GM18519 (cell line): ENCODE measurements around the gene FOXP1.

Experiments used
- ATAC-seq: cut with Tn5 transposase; IDR thresholded peaks from one replicate; pipeline ENCODE4 v1.9.1; 2021; ENCODE audit warnings: mild to moderate bottlenecking, moderate library complexity; ENCODE audit not compliant: unreplicated experiment, low FRiP score

Gene FOXP1

DNA sequence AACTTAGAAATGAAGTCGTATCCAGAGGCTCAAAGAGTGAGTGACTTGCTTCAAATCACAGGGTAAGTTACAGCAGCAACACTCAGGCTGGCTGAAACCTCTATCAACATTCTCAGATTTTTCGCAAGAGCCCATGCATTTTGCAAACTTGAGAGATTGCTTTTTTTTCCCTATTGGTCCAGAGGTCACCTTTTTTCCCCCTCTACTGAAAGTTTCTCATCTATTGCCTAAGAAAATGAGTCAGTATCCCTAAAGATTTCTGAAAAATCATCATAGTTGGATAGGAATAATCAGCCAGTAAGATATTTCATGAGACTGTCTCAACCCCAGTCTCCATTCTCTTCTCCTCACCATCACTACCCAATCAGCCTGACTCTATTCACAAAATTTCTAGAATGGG is 410.6 kb downstream of the FOXP1 start:
- no peak for ATAC-seq

DNA sequence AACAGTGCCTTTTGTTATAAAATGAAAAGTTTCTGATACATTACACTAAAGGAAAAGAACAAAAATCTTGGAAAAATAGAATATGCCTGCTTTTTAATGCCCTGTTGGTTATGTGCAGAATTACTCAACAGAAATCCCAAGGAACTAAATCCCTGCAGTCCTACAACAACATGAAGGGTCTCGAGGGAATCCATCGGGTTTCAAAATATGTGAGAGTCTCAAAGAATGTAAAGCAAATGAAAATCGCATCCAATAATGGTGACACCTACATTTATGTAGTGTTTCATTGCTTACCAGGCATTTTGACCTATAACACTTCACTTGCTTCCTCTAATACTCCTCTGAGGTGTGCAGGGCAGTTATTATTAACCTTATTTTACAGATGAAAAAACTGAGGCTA is 411.3 kb downstream of the FOXP1 start:
- no peak for ATAC-seq

DNA sequence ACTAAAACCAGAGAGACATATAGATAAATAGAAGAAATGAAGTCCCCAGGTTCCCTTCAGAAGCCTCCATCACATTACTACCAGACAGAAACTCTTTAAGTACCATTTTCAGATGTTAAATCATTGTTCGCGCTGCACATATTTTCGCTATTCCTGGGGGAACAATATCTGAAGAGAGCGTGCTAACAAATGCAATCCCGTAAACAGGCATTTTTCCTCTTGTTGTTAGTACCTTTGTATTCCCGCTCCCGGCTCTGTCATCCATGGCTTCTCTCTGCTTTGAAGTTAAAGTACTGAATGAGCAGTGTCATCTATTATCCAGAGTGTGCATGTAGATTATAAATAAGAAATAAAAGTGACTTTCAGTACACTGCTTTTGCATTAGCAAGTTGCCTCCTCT is 412.3 kb downstream of the FOXP1 start:
- ATAC-seq, result no peak

DNA sequence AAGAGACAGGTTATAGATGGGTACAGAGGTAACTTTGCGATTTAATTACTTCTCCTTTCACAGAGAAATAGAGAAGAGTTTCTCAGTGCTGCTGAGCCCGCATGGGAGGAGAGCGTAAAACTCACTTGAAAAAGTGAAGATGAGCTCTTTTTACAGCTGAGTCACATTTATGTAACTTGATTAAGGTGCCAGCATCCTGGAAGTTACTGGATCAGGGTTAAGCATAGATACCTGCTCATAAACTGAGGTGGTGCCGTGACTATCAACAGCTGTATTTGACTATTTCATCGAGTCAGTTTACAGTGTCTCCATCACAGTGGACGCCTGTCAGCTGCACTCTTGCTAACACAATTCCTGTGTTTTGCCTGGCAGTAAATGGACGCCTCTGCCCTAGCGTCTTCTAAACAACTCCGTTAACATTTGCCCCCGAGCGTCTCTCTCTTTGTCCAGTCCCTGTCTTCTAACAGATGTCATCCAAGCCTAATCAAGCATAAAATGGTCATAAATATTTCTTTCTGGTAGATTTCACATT is 414.6 kb downstream of the FOXP1 start:
- ATAC-seq, result no peak

GRCh38 chr3:71168121-71168721 is 415.3 kb downstream of the FOXP1 start:
- no peak for ATAC-seq

DNA sequence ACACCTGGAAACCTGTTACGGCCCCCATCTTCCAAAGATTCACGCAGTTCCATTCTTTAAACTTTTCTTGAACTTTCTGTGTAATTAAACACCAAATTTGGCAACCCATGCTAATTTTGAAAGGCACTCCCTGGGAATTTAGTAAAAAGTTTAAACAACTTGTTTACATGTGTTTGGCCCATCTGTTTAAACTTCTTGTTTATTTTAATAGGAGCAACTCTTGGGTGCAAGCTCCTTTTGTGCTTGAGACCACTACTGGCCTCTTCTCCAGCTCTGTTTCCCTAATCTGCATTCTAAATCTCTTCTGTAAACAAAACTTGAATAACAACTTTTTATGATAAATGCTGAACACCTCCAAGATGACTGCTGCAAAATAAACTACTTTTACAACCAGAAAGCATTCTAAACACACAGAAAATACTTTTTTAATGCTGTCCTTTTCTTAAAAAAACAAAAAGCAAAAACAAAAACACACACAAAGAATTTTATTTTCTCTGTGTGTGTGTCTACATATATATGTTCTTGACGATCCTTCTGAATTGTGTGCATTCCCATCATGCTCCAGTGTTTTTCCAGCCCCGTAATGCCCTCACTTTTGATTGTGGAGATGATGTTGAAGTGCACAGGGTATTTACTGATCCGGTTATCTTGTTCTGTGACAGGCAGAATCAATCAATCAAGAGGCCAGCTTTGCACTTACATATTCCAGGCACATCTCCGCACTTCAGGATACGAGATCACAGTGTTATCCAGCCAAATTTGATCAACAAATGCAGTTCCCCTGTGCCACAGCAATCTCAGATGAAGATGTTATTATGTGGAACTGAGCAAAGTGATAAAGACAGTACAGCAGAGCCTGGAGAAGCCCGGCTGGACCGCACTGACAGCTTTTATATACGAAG is 416.9 kb downstream of the FOXP1 start:
- no peak for ATAC-seq

DNA sequence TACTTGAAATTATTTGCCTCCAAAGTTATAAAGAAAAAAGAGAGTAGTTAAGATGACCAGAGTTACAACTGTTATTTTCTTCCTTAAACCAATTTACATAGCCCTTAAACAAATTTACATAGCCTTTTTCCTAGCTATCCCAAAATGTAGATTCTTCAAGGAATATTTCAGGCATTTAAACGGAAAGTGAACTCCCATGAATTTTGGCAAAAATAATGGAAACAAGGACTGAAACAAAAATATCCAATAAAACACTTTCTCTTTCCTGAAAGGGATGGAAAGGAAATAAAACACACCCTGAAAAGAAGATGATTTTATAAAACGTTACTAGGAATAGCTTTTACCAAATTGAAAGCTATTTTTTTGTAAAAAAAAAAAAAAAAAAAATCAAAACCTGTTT is 418.6 kb downstream of the FOXP1 start:
- no peak for ATAC-seq

DNA sequence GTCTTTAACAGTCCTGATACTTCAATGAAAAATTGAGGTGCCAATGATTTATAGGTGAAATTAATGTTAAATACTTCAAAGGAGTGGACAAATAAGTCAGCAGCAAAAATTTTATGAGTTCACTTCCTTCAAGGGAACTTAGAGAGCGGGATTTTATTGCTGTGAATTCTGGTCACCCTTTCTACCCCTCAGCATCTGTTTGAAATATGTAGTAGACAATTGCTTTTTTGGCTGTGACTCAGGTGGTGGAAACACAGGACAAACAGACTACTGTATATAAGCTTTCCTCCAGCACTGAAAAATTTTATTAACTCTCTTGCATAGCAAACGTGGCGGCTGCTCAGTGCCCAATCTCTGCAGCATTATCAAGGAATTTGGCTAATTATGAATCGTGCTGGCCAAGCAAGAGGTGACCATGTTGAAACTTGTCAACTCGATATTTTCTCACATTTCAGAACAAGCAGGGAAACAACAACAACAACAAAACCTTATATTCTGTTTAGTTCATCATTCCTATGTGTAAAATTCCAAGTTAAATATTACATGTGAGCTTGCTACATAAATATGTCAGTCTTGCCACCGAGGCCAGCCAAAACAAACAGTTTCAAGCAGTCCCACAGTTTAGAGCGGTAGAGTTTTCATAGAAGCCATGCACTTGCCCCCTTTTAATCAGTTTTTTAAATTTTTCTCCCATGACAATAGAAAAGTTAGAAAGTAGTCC is 420.2 kb downstream of the FOXP1 start:
- ATAC-seq, result no peak

DNA sequence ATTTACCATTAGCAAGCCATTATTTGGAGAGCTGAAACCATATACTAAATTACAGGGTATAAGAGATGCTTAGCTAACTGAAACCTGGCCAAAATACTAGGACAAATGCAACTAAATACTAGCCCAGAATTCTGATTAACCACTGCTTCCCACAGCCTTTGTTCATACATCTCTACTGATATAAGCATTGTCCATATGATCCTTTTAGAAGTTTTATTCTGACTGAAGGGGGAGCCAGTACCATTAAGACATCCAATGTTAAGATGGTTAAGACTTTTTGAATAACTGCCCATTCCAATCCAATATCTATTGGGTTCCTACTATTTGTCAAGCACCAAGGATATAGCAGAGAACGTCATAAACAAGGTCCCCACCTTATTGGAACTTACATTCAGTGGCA is 421.3 kb downstream of the FOXP1 start:
- no peak for ATAC-seq

- ATAC-seq, result no peak
These were observed 422.6 kb downstream of the FOXP1 start for GRCh38 chr3:71160785-71161546.

GRCh38 chr3:71156062-71156665 is 427.4 kb downstream of the FOXP1 start:
- ATAC-seq, result no peak

GRCh38 chr3:71154846-71155245 is 428.7 kb downstream of the FOXP1 start:
- no peak for ATAC-seq

- no peak for ATAC-seq
These were observed 429.8 kb downstream of the FOXP1 start for GRCh38 chr3:71153713-71154112.

DNA sequence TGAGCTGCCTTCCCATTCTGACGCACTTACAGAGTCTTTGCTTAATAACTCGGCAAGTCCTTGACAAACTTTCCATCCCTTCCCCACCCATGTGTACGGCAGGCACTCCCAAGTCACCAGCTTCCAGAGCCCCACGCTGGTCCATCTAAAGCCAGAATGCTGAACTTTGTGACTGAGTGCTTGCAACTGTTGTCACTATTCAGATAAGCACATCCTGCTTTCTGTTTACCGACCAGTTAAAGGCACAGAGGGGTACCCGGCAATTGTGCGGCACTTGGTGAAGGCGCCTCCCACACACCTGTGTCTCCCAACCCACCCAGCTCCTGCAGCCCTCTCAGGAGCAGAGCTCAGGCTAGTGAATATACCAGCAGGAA is 430.6 kb downstream of the FOXP1 start:
- no peak for ATAC-seq

- no peak for ATAC-seq
These were observed 431.3 kb downstream of the FOXP1 start for GRCh38 chr3:71152039-71152891.

GRCh38 chr3:71149959-71150954 is 433.3 kb downstream of the FOXP1 start:
- ATAC-seq, result no peak

DNA sequence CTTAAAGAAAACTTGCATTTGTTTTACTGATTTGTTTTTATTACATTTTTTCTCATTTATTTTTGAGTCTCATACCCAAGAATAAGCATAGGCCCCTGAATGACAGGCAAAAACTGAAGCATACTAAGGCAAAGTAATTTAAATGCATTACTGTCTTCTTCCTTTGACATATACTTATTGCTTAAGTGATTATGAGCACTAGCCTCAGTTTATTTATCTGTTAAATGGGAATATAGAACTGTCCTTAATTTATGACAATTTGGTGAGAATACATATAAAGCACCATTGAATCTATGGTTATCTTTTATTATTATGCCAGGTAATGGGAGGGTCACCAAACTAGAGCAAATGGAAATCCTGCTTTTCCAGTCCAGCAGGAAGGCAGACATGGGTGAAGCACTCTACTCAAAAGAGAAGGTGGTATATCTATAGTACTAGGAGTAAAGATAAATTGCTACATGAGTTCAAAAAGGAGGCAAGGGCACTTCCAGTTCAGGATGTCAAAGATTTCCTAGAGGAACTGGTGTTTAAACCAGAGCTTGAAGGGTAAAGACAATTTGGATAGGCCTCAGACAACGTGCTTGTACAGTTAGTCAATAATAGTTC is 435.0 kb downstream of the FOXP1 start:
- ATAC-seq, result no peak

- ATAC-seq, result no peak
These were observed 436.9 kb downstream of the FOXP1 start for GRCh38 chr3:71146673-71147072.
